HG03565 (cell line): ENCODE data around the gene S100A16.
"Not testable (repeated sequence)": the region's sequence is repeated elsewhere in the genome, so short reads cannot be mapped to it uniquely, and the experiment has no call there.

Experiments used
- ATAC-seq: cut with Tn5 transposase; IDR thresholded peaks from one replicate; pipeline ENCODE4 v1.9.1; 2021; ENCODE audit warnings: mild to moderate bottlenecking, moderate library complexity; ENCODE audit not compliant: unreplicated experiment

Gene S100A16

DNA sequence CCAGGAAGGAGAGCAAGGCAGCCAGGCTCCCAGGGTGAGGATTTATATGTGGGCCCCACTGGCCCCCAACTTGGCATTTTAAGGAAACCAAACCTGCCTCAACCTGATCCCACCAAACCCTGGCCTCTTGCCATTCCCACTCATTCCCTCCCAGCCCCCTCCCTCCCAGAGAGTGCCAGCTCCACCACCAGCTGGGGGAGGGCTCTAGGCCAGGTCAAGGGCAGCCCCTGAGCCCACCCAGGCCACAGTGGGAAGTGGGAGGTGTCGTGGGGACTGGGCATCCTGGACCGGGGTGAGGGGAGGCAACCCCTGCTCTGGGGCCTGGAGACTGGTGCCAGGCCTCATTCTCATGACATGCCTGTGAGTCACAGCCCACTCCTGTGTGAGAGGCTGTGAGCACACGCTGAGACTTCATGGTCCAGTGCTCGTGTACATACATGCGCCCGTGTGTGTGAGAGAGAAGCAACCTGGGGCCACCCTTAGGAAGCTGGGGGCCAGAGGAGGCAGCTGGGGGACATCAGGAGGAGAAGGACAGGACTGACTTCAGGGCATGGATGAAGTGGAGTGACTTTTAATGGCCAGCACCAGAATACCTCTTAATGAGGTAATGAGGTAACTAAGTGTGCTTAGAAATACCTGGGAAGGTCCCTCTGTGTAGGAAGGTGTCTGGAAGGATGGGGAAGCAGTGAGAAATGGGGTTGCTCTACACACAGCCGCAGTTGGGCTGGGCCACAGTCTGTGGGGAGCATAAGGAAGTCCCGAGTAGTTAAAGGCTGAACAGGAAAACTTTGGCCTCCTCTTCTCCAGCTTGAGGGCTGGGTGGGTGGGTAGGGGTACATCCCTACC, 47.2 kb downstream of the S100A16 start, which contains the start of gene S100A2:
TSS of gene S100A2 (minus strand) at position 316 of the 846 bp plus-strand sequence. CDS start 1,967 bp downstream, outside the sequence.
- ATAC-seq = no peak

DNA sequence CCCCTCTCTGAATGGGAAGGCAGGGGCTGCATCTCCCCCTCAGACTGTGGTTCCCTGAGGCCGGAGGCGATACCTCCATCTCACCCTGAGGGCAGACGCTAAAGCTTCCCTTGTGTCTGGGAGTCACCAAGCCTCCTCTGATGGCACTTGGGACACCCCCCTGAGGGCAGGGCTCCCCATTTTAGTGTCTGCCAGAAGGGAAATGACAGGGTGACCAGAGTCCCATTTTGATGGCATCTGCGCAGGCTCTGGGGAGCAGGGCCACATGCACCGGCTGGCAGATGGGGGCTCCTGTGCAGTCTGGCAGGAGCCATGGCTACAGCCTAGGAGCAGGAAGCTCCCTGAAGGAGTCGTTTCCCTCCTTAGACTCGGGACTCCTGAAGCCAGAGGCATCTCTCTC, 48.9 kb downstream of the S100A16 start:
- no peak for ATAC-seq

DNA sequence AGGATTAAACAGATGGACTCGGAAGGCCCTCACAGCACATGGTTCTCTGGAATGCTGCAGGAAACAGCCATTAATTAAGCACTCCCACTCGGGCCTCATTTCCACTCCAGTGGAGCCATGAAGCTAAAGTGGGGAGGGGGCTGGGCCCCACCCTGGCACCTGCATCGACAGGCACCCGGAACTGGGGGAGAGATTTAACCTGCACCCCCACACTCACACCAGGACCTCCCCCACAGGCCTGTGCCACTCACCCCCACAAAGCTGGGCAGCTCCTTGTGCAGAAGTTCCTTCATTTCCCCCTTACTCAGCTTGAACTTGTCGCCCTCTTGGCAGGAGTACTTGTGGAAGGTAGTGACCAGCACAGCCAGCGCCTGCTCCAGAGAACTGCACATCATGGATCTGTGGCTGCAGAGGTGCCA, 49.4 kb downstream of the S100A16 start:
- ATAC-seq = no peak

DNA sequence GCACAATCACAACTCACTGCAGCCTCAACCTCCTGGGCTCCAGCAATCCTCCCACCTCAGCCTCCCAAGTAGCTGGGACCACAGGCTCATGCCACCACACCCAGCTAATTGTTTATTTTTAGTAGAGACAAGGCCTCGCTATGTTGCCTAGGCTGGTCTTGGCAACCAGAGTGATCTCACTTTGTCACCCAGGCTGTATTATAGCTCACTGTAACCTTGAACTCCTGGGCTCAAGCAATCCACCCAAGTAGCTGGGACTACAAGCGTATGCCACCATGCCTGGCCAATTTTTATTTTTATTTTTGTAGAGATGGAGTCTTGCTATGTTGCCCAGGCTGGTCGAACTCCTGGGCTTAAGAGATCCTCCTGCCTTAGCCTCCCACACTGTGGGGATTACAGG, 50.9 kb downstream of the S100A16 start:
- ATAC-seq = not testable (repeated sequence)

DNA sequence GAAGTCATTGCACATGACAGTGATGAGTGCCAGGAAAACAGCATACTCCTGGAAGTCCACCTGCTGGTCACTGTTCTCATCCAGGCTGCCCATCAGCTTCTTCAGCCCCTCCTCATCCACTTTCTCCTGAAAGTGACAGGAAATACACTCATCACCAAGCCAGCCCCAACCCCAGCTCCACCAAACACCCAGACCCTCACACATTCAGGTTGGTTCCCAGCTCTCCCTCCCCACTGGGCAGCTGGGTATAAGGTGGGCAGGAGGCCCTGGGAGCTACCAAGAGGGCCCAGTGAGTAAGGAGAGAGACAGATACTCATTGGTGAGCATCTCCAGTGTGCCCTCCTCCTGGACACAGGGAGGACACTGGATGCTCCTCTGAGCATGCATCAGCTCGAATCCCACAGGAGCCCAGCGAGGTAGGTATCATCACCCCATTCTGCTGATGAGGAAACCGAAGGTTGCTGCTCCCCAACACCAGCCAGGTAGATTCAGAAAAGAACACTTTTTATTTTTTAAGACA, 51.4 kb downstream of the S100A16 start:
- ATAC-seq = no peak

- ATAC-seq = no peak
These were observed 52.0 kb downstream of the S100A16 start for GRCh38 chr1:153560771-153561465.

DNA sequence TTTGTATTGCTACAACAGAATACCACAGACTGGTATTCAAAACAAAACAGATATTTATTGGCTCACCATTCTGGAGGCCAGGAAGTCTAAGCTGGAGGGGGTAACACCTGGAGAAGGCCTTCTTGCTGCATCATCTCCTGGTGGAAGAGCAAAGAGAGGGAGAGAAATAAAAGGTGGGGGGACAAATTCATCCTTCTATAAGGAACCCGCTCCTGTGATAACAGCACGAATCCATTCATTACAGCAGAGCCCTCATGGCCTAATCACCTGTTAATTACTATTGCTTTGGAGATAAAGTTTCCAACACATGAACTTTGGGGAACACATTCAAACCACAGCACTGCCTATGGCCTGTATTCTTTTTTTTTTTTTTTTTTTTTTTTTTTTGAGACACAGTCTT, 52.7 kb downstream of the S100A16 start:
- ATAC-seq = no peak

GRCh38 chr1:153557877-153558276, 55.1 kb downstream of the S100A16 start:
- no peak for ATAC-seq
